ENCODE data around the gene WIPF2. TPM values are rescaled to one million over a fixed set of nuclear protein-coding genes. Genes with fewer than 3 reads are reported as not detected.

Gene WIPF2
- total RNA-seq, 1 experiment from 2014 or later: 23.0 TPM

DNA sequence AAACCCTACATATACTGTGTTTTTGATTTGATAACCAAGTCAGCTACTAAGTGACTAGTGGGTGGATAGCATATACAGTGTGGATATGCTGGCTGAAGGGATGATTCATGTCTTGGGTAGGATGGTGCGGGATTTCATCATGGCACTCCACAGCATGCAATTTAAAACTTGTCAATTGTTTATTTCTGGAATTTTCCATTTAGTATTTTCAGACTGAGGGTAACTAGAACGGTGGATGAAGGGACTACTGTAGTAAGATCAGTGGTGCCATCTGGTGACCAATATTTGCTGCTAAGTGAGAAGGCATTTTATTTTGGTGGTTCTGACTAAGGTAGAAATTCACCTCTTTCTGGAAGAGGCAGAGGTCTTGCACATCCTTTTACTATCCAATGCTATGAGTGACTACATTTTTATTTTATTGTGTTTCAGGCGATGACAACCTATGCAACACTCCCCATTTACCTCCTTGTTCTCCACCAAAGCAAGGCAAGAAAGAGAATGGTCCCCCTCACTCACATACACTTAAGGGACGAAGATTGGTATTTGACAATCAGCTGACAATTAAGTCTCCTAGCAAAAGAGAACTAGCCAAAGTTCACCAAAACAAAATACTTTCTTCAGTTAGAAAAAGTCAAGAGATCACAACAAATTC, 71.7 kb downstream of the WIPF2 start:
- ChIA-PET POLR2A (no interaction called here), CTCF (interaction anchor here (0.7 to 13.6 kb wide), 9 partner anchors 9 to 178 kb away, joined by 3 to 82 read pairs (median 8); partner anchors contain the start of genes RAPGEFL1 and WIPF2)
- TF ChIP-seq, protein P1, sequence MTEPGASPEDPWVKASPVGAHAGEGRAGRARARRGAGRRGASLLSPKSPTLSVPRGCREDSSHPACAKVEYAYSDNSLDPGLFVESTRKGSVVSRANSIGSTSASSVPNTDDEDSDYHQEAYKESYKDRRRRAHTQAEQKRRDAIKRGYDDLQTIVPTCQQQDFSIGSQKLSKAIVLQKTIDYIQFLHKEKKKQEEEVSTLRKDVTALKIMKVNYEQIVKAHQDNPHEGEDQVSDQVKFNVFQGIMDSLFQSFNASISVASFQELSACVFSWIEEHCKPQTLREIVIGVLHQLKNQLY (CRISPR knock-in tag; IDR thresholded peaks at IDR 0.05): no peak
- no peak for TF ChIP-seq TCF7 (CRISPR knock-in tag; IDR thresholded peaks at IDR 0.05; ENCODE audit: low read depth)
- TF ChIP-seq MAX (CRISPR knock-in tag; IDR thresholded peaks at IDR 0.05): no peak
- TF ChIP-seq, protein P2, sequence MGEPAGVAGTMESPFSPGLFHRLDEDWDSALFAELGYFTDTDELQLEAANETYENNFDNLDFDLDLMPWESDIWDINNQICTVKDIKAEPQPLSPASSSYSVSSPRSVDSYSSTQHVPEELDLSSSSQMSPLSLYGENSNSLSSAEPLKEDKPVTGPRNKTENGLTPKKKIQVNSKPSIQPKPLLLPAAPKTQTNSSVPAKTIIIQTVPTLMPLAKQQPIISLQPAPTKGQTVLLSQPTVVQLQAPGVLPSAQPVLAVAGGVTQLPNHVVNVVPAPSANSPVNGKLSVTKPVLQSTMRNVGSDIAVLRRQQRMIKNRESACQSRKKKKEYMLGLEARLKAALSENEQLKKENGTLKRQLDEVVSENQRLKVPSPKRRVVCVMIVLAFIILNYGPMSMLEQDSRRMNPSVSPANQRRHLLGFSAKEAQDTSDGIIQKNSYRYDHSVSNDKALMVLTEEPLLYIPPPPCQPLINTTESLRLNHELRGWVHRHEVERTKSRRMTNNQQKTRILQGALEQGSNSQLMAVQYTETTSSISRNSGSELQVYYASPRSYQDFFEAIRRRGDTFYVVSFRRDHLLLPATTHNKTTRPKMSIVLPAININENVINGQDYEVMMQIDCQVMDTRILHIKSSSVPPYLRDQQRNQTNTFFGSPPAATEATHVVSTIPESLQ (CRISPR knock-in tag; IDR thresholded peaks at IDR 0.05): no peak
- no peak for TF ChIP-seq ZNF425 (CRISPR knock-in tag; conservative IDR thresholded peaks at IDR 0.05)
- no peak for TF ChIP-seq ELF4 (CRISPR knock-in tag; IDR thresholded peaks at IDR 0.05; ENCODE audit: low read depth)
- peak; percentile 47 for TF ChIP-seq GABPB1 (CRISPR knock-in tag; IDR thresholded peaks at IDR 0.05)
- TF ChIP-seq, protein P3, sequence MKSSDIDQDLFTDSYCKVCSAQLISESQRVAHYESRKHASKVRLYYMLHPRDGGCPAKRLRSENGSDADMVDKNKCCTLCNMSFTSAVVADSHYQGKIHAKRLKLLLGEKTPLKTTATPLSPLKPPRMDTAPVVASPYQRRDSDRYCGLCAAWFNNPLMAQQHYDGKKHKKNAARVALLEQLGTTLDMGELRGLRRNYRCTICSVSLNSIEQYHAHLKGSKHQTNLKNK (CRISPR knock-in tag; IDR thresholded peaks at IDR 0.05): no peak
- Mint-ChIP-seq H3K27me3 (ENCODE audit: low read depth) (no peaks in the 10 kb centered on the region), H3K4me1 (peaks cover 40% of the 10 kb centered on the region), H3K27ac (peak overlapping the region; percentile 48; the same call in 1 of the 2 replicates), H3K9me3 (no peaks in the 10 kb centered on the region), H3K4me3 (no peak overlapping the region), H3K36me3 (peaks cover 58% of the 10 kb centered on the region)
- ATAC-seq (no peak), DNase-seq (ENCODE audit: low spot score) (no peak)

DNA sequence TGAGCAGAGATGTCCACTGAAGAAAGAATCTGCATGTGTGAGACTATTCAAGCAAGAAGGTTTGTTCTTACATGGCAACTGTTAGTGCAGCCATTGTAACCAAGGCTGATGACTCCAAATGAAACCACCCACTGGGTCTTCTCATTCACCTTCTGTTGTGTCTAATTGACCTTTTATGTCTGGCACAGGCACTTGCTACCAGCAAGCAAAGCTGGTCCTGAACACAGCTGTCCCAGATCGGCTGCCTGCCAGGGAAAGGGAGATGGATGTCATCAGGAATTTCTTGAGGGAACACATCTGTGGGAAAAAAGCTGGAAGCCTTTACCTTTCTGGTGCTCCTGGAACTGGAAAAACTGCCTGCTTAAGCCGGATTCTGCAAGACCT, 72.2 kb downstream of the WIPF2 start:
- no peak for TF ChIP-seq ZBTB21 (CRISPR knock-in tag; IDR thresholded peaks at IDR 0.05; ENCODE audit: borderline replicate concordance)
- TF ChIP-seq ZSCAN18 (CRISPR knock-in tag; IDR thresholded peaks at IDR 0.05): no peak
- no peak for TF ChIP-seq JUN (CRISPR knock-in tag; IDR thresholded peaks at IDR 0.05)
- TF ChIP-seq ZBTB43 (CRISPR knock-in tag; IDR thresholded peaks at IDR 0.05): no peak
- TF ChIP-seq, protein P4, sequence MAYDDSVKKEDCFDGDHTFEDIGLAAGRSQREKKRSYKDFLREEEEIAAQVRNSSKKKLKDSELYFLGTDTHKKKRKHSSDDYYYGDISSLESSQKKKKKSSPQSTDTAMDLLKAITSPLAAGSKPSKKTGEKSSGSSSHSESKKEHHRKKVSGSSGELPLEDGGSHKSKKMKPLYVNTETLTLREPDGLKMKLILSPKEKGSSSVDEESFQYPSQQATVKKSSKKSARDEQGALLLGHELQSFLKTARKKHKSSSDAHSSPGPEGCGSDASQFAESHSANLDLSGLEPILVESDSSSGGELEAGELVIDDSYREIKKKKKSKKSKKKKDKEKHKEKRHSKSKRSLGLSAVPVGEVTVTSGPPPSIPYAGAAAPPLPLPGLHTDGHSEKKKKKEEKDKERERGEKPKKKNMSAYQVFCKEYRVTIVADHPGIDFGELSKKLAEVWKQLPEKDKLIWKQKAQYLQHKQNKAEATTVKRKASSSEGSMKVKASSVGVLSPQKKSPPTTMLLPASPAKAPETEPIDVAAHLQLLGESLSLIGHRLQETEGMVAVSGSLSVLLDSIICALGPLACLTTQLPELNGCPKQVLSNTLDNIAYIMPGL (CRISPR knock-in tag; IDR thresholded peaks at IDR 0.05): no peak
- no peak for TF ChIP-seq ZNF423 (CRISPR knock-in tag; IDR thresholded peaks at IDR 0.05)
- TF ChIP-seq MYBL2 (CRISPR knock-in tag; IDR thresholded peaks at IDR 0.05): no peak
- no peak for TF ChIP-seq NFATC4 (CRISPR knock-in tag; IDR thresholded peaks at IDR 0.05)
- TF ChIP-seq IRF2 (CRISPR knock-in tag; IDR thresholded peaks at IDR 0.05; ENCODE audit: borderline replicate concordance, low read depth): no peak
- TF ChIP-seq ZNF671 (CRISPR knock-in tag; IDR thresholded peaks at IDR 0.05): no peak
- no peak for TF ChIP-seq CBFB (CRISPR knock-in tag; IDR thresholded peaks at IDR 0.05; ENCODE audit: low read depth)
- Mint-ChIP-seq H3K36me3 (peaks cover 62% of the 10 kb centered on the region), H3K4me1 (peaks cover 45% of the 10 kb centered on the region), H3K27me3 (ENCODE audit: low read depth) (no peaks in the 10 kb centered on the region), H3K4me3 (no peak overlapping the region), H3K9me3 (no peaks in the 10 kb centered on the region), H3K27ac (no peak overlapping the region)
- no peak for ATAC-seq
- POLR2A ChIA-PET: no interaction called here
- no peak for DNase-seq (ENCODE audit: low spot score)
- CTCF ChIA-PET: interaction anchor here (1.5 to 13.6 kb wide), 3 partner anchors 63 to 89 kb away, joined by 8 to 82 read pairs (median 11); partner anchors contain the start of gene WIPF2

Data from WTC11 (cell line).